HG02571 (cell line): ENCODE results near the gene URM1.

ENCODE experiments used
- ATAC-seq: cut with Tn5 transposase; IDR thresholded peaks from one replicate; pipeline ENCODE4 v1.9.1; 2021; ENCODE audit warnings: mild to moderate bottlenecking, moderate library complexity; ENCODE audit not compliant: unreplicated experiment

The URM1 gene

DNA sequence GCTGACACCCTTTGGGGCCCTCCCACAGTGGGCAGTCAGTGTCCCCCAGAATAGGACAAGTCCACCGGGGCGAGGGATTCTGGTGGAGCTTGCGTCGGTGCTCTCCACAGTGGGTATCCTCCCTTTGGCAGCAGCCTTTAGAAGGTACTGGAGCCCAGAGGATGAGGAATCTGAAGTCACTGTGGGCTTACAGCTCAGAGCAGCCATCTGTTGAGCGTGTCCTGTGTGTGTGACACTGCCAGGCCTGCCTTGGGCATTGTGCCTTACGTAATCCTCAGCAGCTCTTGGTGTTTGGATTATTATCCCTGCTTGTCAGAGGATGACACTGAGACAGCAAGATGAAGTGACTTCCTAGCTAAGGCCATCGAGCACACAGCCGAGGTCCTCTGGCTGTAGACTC is 12.6 kb downstream of the URM1 start:
- ATAC-seq = no peak

- no peak for ATAC-seq
These were observed 13.8 kb downstream of the URM1 start for GRCh38 chr9:128384801-128385495.

DNA sequence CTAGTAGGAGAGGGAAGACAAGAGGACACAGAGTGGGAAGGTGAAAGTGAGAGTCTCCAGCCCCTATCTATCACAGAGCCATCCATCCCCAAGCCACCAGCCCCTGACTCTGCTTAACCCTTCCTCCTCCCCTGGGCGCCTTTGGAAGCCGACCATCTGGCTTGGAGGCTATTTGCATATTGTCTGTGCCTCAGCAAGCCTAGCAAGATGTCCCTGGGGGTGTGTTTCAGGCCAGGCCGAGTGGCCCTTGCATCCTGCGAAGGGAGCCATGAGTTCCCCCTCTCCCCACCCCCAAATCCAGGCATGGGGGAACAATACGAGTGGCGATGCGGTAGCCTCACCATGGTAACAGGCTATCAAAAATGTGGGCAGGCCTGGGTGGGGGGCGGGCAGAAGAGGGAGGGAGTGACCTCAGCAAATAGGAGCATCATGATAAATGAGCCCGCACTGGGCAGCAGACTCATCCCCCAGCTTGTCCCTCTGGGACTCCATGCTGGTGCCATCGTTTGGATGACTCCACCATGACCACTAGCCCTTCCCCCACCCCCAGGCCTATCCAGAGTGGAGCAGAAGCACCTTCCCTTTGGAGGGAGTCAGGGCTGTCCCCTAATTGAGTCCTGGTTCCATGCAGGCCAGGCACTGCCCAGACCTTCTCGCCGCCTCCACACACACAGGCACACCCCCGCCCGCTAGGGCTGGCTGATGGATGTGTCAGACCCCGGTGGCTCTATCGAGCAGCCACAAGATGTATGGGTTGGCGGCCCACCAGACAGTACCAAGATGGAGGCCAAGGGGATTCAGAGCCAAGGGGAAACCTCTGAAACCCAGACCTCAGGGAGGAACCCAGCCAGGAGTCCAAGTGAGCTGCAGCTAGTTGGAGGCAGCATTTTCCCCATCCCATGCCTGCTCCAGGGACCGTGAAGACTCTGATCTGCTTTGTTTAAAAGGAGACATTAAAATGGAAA is 14.6 kb downstream of the URM1 start:
- ATAC-seq = no peak

DNA sequence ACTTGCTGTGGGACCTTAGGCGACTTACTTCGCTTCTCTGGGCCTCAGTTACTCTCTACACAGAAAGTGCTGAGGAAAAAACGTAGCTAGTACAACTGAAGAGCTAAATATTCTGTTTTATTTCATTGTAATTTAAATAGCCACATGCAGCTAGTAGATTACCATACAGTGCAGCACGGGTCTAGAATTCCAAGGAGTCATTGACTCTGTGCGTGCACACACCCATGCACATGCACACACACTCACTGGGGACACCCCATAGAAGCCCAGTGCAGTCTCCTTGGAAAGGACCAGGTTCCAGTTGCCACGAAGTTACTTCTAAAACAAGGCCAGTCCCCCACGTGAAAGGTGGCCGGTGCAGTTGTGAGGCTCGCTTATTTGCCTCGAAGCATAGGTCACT is 17.0 kb downstream of the URM1 start:
- no peak for ATAC-seq

GRCh38 chr9:128389395-128390149 is 18.4 kb downstream of the URM1 start:
- no peak for ATAC-seq

- ATAC-seq = no peak
These were observed 19.1 kb downstream of the URM1 start for GRCh38 chr9:128390150-128390812.

- no peak for ATAC-seq
These were observed 19.9 kb downstream of the URM1 start for GRCh38 chr9:128390813-128391711.

DNA sequence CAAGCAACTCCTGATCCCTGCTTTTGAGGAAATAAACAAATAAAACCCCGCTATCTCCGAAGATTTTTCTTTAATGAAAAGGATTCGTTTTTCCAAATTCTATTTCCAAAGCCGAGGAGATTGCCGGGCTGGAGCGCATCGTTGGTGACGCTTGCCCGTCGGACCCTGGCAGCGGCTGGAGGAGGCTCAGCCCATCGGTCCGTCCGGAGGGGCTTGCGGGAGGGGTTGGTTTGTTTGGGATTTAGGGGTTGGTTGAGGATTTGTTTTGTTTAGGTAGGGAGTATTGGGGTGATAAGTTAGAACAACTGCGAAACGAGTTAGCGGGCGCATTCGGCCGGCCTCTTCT is 20.8 kb downstream of the URM1 start:
- no peak for ATAC-seq

DNA sequence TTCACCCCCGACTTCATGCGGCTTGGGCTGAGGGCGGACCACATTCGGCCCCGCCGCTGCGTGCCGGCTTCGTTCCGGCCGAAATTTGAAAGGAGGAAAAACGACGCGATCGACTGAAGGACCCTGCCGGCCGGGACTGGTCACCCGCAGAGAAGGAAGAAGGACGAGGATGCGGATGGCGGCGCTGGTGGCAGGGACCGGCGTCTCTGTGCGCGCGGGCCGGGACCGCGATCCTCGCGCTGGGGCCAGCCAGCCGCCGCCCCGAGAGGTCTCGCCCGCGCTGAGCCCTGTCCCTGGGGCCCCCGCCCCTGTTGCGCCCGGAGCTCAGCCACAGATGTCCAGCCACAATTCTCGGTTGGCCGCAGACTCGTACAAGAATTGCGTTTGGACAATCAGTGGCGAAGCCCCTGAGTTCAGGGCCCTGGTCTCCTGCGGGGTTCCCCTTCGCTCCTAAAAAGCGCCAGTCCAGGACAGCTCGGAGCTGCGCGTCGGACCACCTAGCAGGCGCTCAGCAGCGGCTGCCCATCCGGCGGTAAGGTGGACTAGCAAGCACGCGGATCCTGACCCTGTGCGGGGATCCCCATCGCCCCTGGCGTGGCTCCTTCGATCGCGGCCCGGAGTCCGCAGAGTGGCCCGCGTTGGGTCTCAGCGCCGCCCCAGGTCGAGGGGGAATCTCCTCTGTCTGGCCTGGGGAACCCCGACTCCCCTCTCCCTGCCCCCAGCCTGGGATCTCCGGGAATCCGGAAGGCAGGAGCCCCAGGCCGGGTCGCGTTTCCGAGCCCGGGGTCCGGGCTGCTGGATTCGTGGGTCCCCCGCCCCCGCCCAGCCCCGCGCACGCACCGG is 21.3 kb downstream of the URM1 start:
- ATAC-seq = no peak

DNA sequence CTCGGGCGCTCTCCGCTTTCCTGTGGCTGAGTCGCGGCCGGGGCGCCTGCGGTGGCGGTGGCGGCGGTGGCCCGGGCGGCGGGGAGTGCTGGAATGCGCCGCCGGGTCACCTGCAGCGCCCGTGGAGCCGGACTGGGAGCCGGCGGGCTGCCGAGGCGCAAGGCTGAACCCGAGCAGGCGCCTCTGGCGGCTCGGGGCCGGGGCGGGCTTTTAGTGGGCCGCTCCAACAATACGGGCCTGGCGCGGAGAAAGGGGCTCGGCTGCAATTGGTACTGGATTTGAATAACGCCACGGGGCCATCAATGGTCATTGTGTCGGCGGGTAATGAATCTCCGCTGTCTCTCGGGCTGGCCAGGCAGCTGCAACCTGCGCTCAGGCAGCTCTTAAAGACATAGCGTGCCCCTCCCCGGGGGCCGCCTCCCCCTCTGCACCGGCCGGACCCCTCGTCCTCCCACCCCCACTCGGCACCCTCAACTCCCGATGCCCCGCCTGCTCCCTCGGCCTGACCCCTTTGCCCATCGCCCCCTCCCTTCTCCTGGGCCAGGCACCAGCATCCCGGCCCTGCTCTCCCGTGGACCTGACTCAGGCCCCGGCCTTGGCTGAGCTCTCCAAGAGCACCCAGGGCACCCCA is 22.1 kb downstream of the URM1 start:
- ATAC-seq = no peak

DNA sequence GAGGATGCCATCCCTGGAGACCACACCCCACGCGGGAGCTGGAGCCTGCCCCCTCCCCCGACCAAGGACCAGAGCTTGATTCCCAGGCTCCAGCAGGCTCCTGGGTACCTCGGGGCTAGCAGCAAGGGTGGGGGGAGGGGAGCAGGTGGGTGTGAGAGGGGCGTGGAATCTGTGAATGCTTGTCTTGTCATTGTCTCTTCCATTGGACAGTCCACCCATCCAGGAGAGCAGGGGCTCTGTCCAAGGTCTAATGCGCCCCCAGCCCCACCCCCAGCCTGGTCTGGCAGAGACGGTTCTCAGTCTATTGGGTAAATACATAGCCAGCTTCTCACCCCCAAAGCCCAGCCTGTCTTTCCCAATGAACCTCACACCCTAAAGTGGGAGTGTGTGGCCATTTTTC is 22.8 kb downstream of the URM1 start:
- ATAC-seq = no peak

DNA sequence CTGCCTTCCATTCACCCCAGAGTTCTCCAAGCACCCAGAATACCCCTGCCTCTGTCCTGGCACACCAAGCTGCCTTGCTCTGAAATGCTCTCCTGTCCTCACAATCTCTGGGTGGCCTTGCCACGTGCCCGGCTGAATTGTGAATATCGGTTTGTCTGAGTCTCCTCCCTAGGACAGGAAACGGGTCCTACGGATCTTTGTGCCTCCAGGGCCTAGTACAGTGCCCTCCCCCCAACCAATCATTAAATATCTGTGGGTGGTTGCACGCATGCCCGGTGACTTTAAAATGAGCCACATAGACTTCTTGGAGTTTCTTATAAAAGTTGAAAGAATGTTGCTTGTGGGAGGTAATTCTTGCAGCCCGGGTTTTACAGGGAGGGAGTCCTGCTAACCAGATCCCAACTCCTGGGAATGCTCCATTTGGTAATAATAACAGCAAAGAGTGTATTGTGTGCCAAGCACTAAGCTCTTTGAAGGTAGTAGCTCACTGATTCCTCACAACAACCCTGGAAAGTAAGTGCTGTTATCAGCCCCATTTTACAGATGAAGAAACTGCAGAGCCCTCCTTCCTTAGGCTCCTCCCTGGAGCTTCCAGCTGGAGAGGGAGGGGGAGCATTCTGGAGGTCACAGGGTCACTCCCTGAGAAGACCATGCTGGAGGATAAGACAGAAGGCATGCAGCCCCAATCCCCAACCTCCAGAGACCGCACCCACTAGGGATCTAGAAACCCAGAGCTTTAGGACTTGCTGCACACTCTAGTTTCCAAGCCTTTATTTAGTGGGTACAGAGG is 23.4 kb downstream of the URM1 start:
- ATAC-seq = no peak

DNA sequence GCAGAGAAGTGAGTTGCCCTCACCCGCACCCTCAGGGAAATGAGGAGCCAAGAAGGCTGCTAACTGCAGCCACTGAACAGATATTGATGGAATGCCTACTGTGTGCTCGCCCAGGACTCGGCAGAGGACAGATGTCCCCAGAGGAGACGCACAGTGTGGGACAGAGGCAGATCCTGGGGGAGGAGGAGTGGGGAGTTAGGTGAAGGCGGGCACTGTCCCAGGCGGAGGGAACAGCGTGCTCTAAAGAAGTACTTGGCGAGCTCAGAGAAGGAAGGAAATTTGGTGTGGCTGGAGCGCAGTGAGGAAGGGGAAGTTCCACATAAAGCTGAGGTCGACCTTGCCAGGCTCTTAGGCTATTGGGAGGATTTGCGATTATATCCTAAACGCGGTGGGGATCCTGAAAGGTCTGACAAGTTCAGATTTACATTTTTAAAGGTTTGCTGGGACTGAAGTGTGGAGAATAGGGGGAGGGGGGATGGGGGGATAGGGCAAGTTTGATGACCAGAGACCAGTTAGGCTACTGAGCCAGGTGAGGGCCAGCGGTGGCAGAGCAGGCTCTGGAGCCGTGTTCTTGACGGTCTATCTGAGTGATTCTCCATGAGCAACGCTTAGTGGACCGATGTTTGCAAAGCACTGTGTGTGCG is 25.9 kb downstream of the URM1 start:
- no peak for ATAC-seq

- ATAC-seq = no peak
These were observed 26.7 kb downstream of the URM1 start for GRCh38 chr9:128397831-128398230.

DNA sequence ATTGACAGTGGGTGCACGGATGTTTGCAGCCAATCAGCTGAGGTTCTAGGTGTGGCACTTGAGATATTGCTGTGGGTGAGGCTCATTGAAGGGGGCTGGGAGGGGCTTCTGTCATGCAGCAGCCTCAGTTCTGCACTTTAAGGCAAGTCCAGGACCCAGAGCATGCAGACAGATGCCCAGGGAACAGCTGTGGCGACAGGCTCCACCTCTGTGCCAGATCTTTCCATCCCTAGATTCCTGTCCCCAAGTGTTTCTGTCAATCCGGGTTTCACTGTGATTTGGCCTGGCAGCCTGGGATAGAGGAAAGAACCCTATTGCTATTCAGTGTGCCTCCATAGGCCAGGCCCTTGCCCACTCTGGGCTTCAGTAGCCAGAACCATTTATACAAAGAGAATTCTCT is 28.7 kb downstream of the URM1 start:
- no peak for ATAC-seq

GRCh38 chr9:128404560-128404959 is 33.4 kb downstream of the URM1 start:
- ATAC-seq = no peak

- no peak for ATAC-seq
These were observed 34.1 kb downstream of the URM1 start for GRCh38 chr9:128405077-128405779.
